Hepatic stellate cell (primary cell): Measurements from ENCODE around the gene ZBTB48.

ENCODE experiments used
- DNase-seq: peaks from one replicate; pipeline ENCODE4 v3.0.0; 2011; ENCODE audit warnings: low spot score

Gene ZBTB48

GRCh38 chr1:6572653-6573383 lies 7.0 kb upstream of the ZBTB48 start:
- DNase-seq, result no peak

GRCh38 chr1:6574025-6574620 lies 5.7 kb upstream of the ZBTB48 start:
- DNase-seq, result no peak

GRCh38 chr1:6574818-6575217 lies 5.0 kb upstream of the ZBTB48 start:
- DNase-seq, result no peak

- peak; percentile 59 for DNase-seq
Measured at GRCh38 chr1:6577831-6578525, 1.8 kb upstream of the ZBTB48 start.

GRCh38 chr1:6578624-6579373 lies 995 bp upstream of the ZBTB48 start:
- no peak for DNase-seq

- DNase-seq, result peak; percentile 30
Measured at GRCh38 chr1:6580119-6580592, 362 bp downstream of the ZBTB48 start.

- DNase-seq, result peak; percentile 68
Measured at GRCh38 chr1:6580593-6581409, 1.0 kb downstream of the ZBTB48 start.

GRCh38 chr1:6581561-6582305 lies 1.9 kb downstream of the ZBTB48 start:
- no peak for DNase-seq

GRCh38 chr1:6582370-6582769 lies 2.6 kb downstream of the ZBTB48 start:
- DNase-seq, result no peak

GRCh38 chr1:6584126-6585080 lies 4.6 kb downstream of the ZBTB48 start:
- peak; percentile 40 for DNase-seq

GRCh38 chr1:6585081-6585722 lies 5.4 kb downstream of the ZBTB48 start:
- no peak for DNase-seq

- no peak for DNase-seq
Measured at GRCh38 chr1:6585841-6586240, 6.0 kb downstream of the ZBTB48 start.

GRCh38 chr1:6586404-6586816 lies 6.6 kb downstream of the ZBTB48 start:
- DNase-seq, result no peak

- DNase-seq, result no peak
Measured at GRCh38 chr1:6587261-6588005, 7.6 kb downstream of the ZBTB48 start.

GRCh38 chr1:6588128-6588892 lies 8.5 kb downstream of the ZBTB48 start:
- DNase-seq, result no peak

- no peak for DNase-seq
Measured at GRCh38 chr1:6588893-6589520, 9.2 kb downstream of the ZBTB48 start.

GRCh38 chr1:6590046-6590445 lies 10.3 kb downstream of the ZBTB48 start:
- DNase-seq, result no peak
